Breast epithelium (tissue), 3 donors: ENCODE data around the gene PTAR1.

Experiments
- POLR2A ChIP-seq: fragments of 450-650 bp; IDR thresholded peaks from one replicate; pipeline ENCODE4 v1.6.1; 2016; ENCODE audit warnings: antibody characterized with exemption, mild to moderate bottlenecking, moderate library complexity
- POLR2AphosphoS5 ChIP-seq, 3 donors: sonication (generic); formaldehyde crosslinking; IDR thresholded peaks; one replicate each; pipeline ENCODE4 v1.6.1; 2017; ENCODE audit warnings: antibody characterized with exemption in 3 of 3
- TF ChIP-seq, protein P1 (sequence below), 3 donors: fragments of 450-650 bp; IDR thresholded peaks; one replicate each; pipeline ENCODE4 v1.5.1; 2016 to 2017; ENCODE audit warnings: antibody characterized with exemption in 3 of 3, mild to moderate bottlenecking in 3 of 3, moderate library complexity in 3 of 3

DNA sequence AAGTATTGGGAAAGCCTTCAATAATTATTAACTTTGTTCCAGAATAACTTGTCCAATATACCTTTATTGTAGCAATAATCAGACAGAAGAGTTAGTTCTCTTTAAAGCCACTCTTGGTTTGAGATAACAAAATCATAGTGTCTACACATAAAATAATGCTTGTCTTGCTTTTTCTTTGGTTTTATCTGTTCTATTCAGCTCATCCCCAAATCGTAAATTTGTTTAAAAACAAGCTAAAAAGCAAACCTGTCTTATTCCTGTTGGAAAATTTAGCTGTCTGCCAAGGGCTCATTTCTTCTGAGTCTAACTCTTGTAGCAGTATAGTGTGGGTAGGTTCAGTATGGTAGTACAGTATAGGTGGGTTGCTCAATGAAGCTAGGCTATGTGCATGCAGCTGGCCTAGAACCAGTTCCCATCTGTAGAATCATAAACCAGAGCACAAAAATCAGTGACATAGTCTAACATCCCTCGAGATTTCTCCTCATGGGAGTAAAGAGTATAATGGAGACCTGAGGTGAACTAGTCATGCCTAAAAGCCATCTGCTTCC lies 69.7 kb downstream of the PTAR1 start:
- TF ChIP-seq, protein P1, sequence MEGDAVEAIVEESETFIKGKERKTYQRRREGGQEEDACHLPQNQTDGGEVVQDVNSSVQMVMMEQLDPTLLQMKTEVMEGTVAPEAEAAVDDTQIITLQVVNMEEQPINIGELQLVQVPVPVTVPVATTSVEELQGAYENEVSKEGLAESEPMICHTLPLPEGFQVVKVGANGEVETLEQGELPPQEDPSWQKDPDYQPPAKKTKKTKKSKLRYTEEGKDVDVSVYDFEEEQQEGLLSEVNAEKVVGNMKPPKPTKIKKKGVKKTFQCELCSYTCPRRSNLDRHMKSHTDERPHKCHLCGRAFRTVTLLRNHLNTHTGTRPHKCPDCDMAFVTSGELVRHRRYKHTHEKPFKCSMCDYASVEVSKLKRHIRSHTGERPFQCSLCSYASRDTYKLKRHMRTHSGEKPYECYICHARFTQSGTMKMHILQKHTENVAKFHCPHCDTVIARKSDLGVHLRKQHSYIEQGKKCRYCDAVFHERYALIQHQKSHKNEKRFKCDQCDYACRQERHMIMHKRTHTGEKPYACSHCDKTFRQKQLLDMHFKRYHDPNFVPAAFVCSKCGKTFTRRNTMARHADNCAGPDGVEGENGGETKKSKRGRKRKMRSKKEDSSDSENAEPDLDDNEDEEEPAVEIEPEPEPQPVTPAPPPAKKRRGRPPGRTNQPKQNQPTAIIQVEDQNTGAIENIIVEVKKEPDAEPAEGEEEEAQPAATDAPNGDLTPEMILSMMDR (IDR thresholded peaks at IDR 0.05), result no peak
- TF ChIP-seq POLR2A, result no peak
- no peak for TF ChIP-seq POLR2AphosphoS5 (IDR thresholded peaks at IDR 0.05)
